Glutamatergic neuron (in vitro differentiated cells): ENCODE data around the gene VAX1. TPM values are rescaled to one million over a fixed set of nuclear protein-coding genes. Genes with fewer than 3 reads are reported as not detected.

Experiments used
- DNase-seq: peaks from one replicate; pipeline ENCODE4 v3.0.0; 2022
- H3K27ac Mint-ChIP-seq: one replicate; pipeline ENCODE4 v1.8.0; 2020; ENCODE audit warnings: mild to moderate bottlenecking, mixed read lengths, inconsistent platforms; ENCODE audit not compliant: unreplicated experiment
- H3K27me3 Mint-ChIP-seq: one replicate; pipeline ENCODE4 v1.8.0; 2020; ENCODE audit warnings: mild to moderate bottlenecking, moderate library complexity, mixed read lengths, inconsistent platforms; ENCODE audit not compliant: unreplicated experiment
- H3K36me3 Mint-ChIP-seq: one replicate; pipeline ENCODE4 v1.8.0; 2020; ENCODE audit warnings: mild to moderate bottlenecking, mixed read lengths, inconsistent platforms; ENCODE audit not compliant: unreplicated experiment
- H3K4me1 Mint-ChIP-seq: one replicate; pipeline ENCODE4 v1.8.0; 2020; ENCODE audit warnings: mild to moderate bottlenecking, low read depth, mixed read lengths, inconsistent platforms; ENCODE audit not compliant: unreplicated experiment
- H3K4me3 Mint-ChIP-seq: one replicate; pipeline ENCODE4 v1.8.0; 2020; ENCODE audit warnings: mild to moderate bottlenecking, mixed read lengths, inconsistent platforms; ENCODE audit not compliant: unreplicated experiment
- H3K9me3 Mint-ChIP-seq: one replicate; pipeline ENCODE4 v1.8.0; 2020; ENCODE audit warnings: mild to moderate bottlenecking, moderate library complexity, mixed read lengths, inconsistent platforms; ENCODE audit not compliant: unreplicated experiment
- total RNA-seq: library from RNA; stranded (reverse); fragmentation: NEBNext Ultra II Directional; extraction: Animal tissue kit (Norgen Biotek cat#: 25700); gene quantifications from one replicate; pipeline ENCODE4 v1.2.1, GENCODE V29; 2021; ENCODE audit not compliant: unreplicated experiment
- TF ChIP-seq, protein P1 (sequence below): fragments of 200-600 bp; sonication (generic); IDR thresholded peaks from one replicate; pipeline ENCODE4 v1.5.0; 2021; ENCODE audit not compliant: partially characterized antibody, unreplicated experiment

VAX1 gene
- total RNA-seq, 1 donor from 2014 or later: 0.27 TPM

GRCh38 chr10:117163061-117163953 is 25.2 kb upstream of the VAX1 start:
- H3K4me3 Mint-ChIP-seq: no peak overlapping the region
- H3K36me3 Mint-ChIP-seq: no peaks in the 10 kb centered on the region
- TF ChIP-seq, protein P1, sequence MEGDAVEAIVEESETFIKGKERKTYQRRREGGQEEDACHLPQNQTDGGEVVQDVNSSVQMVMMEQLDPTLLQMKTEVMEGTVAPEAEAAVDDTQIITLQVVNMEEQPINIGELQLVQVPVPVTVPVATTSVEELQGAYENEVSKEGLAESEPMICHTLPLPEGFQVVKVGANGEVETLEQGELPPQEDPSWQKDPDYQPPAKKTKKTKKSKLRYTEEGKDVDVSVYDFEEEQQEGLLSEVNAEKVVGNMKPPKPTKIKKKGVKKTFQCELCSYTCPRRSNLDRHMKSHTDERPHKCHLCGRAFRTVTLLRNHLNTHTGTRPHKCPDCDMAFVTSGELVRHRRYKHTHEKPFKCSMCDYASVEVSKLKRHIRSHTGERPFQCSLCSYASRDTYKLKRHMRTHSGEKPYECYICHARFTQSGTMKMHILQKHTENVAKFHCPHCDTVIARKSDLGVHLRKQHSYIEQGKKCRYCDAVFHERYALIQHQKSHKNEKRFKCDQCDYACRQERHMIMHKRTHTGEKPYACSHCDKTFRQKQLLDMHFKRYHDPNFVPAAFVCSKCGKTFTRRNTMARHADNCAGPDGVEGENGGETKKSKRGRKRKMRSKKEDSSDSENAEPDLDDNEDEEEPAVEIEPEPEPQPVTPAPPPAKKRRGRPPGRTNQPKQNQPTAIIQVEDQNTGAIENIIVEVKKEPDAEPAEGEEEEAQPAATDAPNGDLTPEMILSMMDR: peak; percentile 35
- H3K9me3 Mint-ChIP-seq: peaks cover 8% of the 10 kb centered on the region
- H3K27me3 Mint-ChIP-seq: peaks cover 20% of the 10 kb centered on the region
- H3K4me1 Mint-ChIP-seq: peaks cover 2% of the 10 kb centered on the region
- no peak overlapping the region for H3K27ac Mint-ChIP-seq
- DNase-seq: peak; percentile 74

DNA sequence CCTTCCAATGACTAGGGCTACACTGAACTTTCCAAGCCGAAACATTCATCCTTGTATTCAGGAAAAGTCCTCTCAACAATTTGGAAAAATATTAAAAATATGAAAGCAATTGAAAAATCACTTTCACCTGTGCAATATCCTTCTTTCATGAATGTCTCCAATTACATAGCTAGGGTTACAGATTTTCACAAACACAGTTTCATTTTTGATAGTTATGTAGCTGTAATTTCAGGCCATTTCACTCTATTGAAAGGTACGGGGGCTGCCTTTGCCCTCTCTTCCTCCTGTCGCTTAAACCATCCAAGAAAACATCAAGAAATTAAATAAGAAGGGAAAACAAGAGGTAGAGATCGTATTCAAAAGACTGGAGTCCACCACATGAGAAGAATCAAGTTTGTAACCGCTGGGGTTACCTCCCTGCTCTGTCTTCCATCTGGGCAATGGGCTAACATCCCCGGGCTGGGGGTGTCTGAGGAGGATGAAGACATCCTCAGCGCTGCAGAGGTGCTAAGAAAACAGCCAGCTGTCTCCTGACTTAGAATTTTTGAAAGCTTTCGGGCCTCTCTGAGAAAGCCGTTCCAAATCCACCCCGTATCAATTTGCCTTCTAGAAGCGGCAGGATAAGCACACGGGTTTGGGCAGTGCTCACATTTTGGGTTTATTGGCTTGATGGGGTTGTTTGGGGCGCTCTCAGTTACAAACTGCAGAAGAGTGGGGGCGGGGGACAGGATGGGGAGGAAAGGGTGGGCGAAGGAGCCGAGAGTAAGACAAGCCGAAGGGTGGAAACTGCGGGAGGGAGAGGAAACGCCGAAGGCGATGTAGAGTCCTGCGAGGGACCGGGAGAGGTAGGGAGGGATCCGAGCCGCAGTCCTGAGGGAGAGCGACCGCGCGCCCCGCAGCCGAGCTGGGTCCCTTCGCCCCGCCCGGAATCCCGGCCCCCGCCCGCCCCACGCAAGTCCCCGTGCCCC is 24.3 kb upstream of the VAX1 start:
- H3K9me3 Mint-ChIP-seq: peaks cover 8% of the 10 kb centered on the region
- no peaks in the 10 kb centered on the region for H3K36me3 Mint-ChIP-seq
- peak overlapping the region; percentile 84 for H3K4me3 Mint-ChIP-seq
- no peak for DNase-seq
- peaks cover 2% of the 10 kb centered on the region for H3K4me1 Mint-ChIP-seq
- no peak overlapping the region for H3K27ac Mint-ChIP-seq
- TF ChIP-seq, protein P1: no peak
- H3K27me3 Mint-ChIP-seq: peaks cover 21% of the 10 kb centered on the region

GRCh38 chr10:117161386-117162033 is 23.4 kb upstream of the VAX1 start:
- peaks cover 10% of the 10 kb centered on the region for H3K9me3 Mint-ChIP-seq

DNA sequence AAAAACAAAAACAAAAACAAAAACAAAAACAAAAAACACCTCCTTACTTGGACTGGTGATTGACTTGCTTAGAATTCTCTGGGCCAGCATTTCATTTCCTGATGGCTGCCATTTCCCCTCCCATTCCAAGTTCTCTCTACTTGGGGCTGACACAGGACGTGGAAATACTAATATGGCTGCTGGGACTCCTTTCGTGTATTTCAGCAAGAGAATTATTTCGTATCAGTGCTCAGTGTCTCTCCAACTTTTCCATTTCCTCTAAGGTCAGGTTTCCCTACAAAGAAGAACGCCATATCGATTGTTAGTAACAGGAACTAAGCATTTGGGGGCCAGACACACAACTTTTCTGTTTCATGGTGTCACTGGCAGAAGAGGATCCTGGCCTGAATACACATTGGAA is 22.5 kb upstream of the VAX1 start:
- no peak overlapping the region for H3K27ac Mint-ChIP-seq
- H3K4me3 Mint-ChIP-seq: no peak overlapping the region
- peaks cover 15% of the 10 kb centered on the region for H3K27me3 Mint-ChIP-seq

More at GRCh38 chr10:117161386-117162033, 23.4 kb upstream of the VAX1 start:
- H3K4me1 Mint-ChIP-seq: peaks cover 2% of the 10 kb centered on the region
- H3K36me3 Mint-ChIP-seq: peaks cover 5% of the 10 kb centered on the region
- no peak overlapping the region for H3K4me3 Mint-ChIP-seq
- peaks cover 17% of the 10 kb centered on the region for H3K27me3 Mint-ChIP-seq
- no peak for DNase-seq
- H3K27ac Mint-ChIP-seq: no peak overlapping the region
- TF ChIP-seq, protein P1: no peak

More for the DNA sequence above, 22.5 kb upstream of the VAX1 start:
- DNase-seq: no peak
- Mint-ChIP-seq H3K9me3 (peaks cover 10% of the 10 kb centered on the region), H3K36me3 (peaks cover 5% of the 10 kb centered on the region), H3K4me1 (peaks cover 2% of the 10 kb centered on the region)
- TF ChIP-seq, protein P1: no peak
